Left renal pelvis (tissue), 4 donors: ENCODE results near the gene ZNF536. TPM values are rescaled to one million over a fixed set of nuclear protein-coding genes. Genes with fewer than 3 reads are reported as not detected.
"Not testable (repeated sequence)": the region's sequence is repeated elsewhere in the genome, so short reads cannot be mapped to it uniquely, and the experiment has no call there.

Source experiments
- DNase-seq, 4 donors: peaks; one replicate each; pipeline ENCODE4 v3.0.0-alpha.2; 2013; ENCODE audit warnings: low read depth in 4 of 4, low spot score in 3 of 4
- polyA plus RNA-seq, 4 donors: library from polyadenylated mRNA; unstranded; fragments of 120-200 nt; gene quantifications; one replicate each; pipeline ENCODE4 v1.2.1, GENCODE V29; 2013; ENCODE audit not compliant: insufficient read length in 4 of 4

ZNF536 gene
- polyA plus RNA-seq, 4 donors = 0.41 to 4.6 (median 3.1) TPM

- no peak for DNase-seq
Measured at GRCh38 chr19:30443531-30444252, 71.5 kb downstream of the ZNF536 start.

- DNase-seq = no peak
Measured at GRCh38 chr19:30444253-30444671, 72.1 kb downstream of the ZNF536 start.

GRCh38 chr19:30444686-30445232 is 72.6 kb downstream of the ZNF536 start:
- no peak for DNase-seq

GRCh38 chr19:30445385-30445784 is 73.2 kb downstream of the ZNF536 start:
- DNase-seq = no peak

- not testable (repeated sequence) for DNase-seq
Measured at GRCh38 chr19:30446120-30446519, 73.9 kb downstream of the ZNF536 start.

GRCh38 chr19:30446850-30447552 is 74.8 kb downstream of the ZNF536 start:
- no peak for DNase-seq

- no peak for DNase-seq
Measured at GRCh38 chr19:30447553-30447870, 75.3 kb downstream of the ZNF536 start.

GRCh38 chr19:30448386-30449077 is 76.3 kb downstream of the ZNF536 start:
- no peak for DNase-seq

- no peak for DNase-seq
Measured at GRCh38 chr19:30449078-30449590, 77.0 kb downstream of the ZNF536 start.

GRCh38 chr19:30449673-30450072 is 77.5 kb downstream of the ZNF536 start:
- no peak for DNase-seq

GRCh38 chr19:30450100-30450499 is 77.9 kb downstream of the ZNF536 start:
- DNase-seq = peak; percentile 46 to 53 (median 46)

- DNase-seq = no peak
Measured at GRCh38 chr19:30450835-30451321, 78.7 kb downstream of the ZNF536 start.

- no peak for DNase-seq
Measured at GRCh38 chr19:30452931-30453330, 80.7 kb downstream of the ZNF536 start.

- DNase-seq = no peak
Measured at GRCh38 chr19:30453743-30454142, 81.6 kb downstream of the ZNF536 start.

GRCh38 chr19:30455881-30456280 is 83.7 kb downstream of the ZNF536 start:
- no peak for DNase-seq

GRCh38 chr19:30457484-30457883 is 85.3 kb downstream of the ZNF536 start:
- no peak for DNase-seq

- no peak for DNase-seq
Measured at GRCh38 chr19:30459859-30460258, 87.7 kb downstream of the ZNF536 start.

GRCh38 chr19:30464162-30464561 is 92.0 kb downstream of the ZNF536 start:
- DNase-seq = no peak

GRCh38 chr19:30466598-30466997 is 94.4 kb downstream of the ZNF536 start:
- not testable (repeated sequence) for DNase-seq

GRCh38 chr19:30467239-30467638 is 95.1 kb downstream of the ZNF536 start:
- DNase-seq = no peak

GRCh38 chr19:30469774-30470173 is 97.6 kb downstream of the ZNF536 start:
- DNase-seq = no peak
